Testis (tissue), 3 donors: Measurements from ENCODE around the gene CST6. TPM values are rescaled to one million over a fixed set of nuclear protein-coding genes. Genes with fewer than 3 reads are reported as not detected.

Source experiments
- DNase-seq: peaks from one replicate; pipeline ENCODE4 v3.0.0-alpha.2; 2019
- H3K27ac ChIP-seq, 2 donors: fragments of 200-600 bp; sonication (generic); one replicate each; pipeline ENCODE4 v1.5.1; 2019
- H3K27me3 ChIP-seq: fragments of 200-600 bp; sonication (generic); one replicate; pipeline ENCODE4 v1.5.1; 2019
- H3K36me3 ChIP-seq: fragments of 200-600 bp; sonication (generic); one replicate; pipeline ENCODE4 v1.5.1; 2017; ENCODE audit warnings: low read depth; ENCODE audit errors: missing control alignments
- H3K4me1 ChIP-seq: fragments of 200-600 bp; sonication (generic); one replicate; pipeline ENCODE4 v1.5.1; 2019
- H3K4me3 ChIP-seq, 2 donors: fragments of 200-600 bp; sonication (generic); one replicate each; pipeline ENCODE4 v1.5.1; 2017 to 2019
- H3K9me3 ChIP-seq: fragments of 200-600 bp; sonication (generic); one replicate; pipeline ENCODE4 v1.5.1; 2017
- CTCF ChIP-seq, 3 experiments: fragments of 450-650 bp in 2 of 3; fragments of 200-600 bp in 1 of 3; sonication (generic) in 1 of 3; IDR thresholded peaks; one replicate each; pipeline ENCODE4 v1.5.1; 2016 to 2019; ENCODE audit warnings: antibody characterized with exemption in 3 of 3, mild to moderate bottlenecking in 2 of 3, moderate library complexity in 1 of 3
- POLR2A ChIP-seq: fragments of 450-650 bp; IDR thresholded peaks from one replicate; pipeline ENCODE4 v1.6.1; 2017; ENCODE audit warnings: antibody characterized with exemption, mild to moderate bottlenecking, moderate library complexity
- WGBS, 2 donors: methylation state at CpG; one replicate each; pipeline ENCODE4 v1.1.5; 2018; 5-methylcytosine and 5-hydroxymethylcytosine counted together
- intact Hi-C: fragments of 100-400 bp; cut with DNase I; formaldehyde crosslinking; loops from one replicate; pipeline ENCODE4 v1.15.1; 2023; ENCODE audit warnings: low total_unique reads
- polyA plus RNA-seq: library from polyadenylated mRNA; stranded (reverse); fragments of 350-450 nt; fragmentation: Illumina TruSeq; extraction: RNeasy Lipid Tissue Mini Kit (QIAGEN cat#74804); gene quantifications from one replicate; pipeline ENCODE4 v1.2.3, GENCODE V29; 2014; ENCODE audit warnings: low read depth, low replicate concordance; ENCODE audit not compliant: insufficient read depth
- total RNA-seq, 2 donors: library from RNA; depleted of rRNA; stranded (reverse); fragments of >200 nt; gene quantifications; one replicate each; pipeline ENCODE4 v1.2.3, GENCODE V29; 2016

CST6 gene
- total and polyA plus RNA-seq, 3 donors from 2014 or later: 3.0 to 11.9 (median 6.6) TPM

DNA sequence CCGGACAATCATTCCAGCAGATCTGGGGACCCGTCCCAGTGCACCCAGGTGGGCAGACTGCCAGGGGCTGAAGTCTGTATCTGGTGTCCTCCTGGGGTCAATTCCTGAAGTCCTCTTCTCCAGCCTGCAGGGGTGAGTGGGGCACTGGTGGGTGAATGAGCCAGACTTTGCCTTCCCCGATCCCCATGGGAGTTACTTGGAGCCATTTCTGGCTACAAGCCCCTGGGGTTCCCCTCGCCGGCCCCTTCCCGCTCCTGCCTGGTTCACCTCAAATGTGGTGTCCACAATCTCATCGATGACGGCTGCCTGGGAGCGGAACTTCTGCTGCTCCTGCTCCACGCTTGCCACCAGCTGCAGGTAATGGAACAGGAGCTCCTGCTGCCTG is 5.0 kb downstream of the CST6 start:
- H3K4me3 ChIP-seq: no peak overlapping the region
- H3K27me3 ChIP-seq: no peaks in the 10 kb centered on the region
- H3K9me3 ChIP-seq: no peaks in the 10 kb centered on the region
- intact Hi-C loops: no loop called here
- H3K36me3 ChIP-seq: no peaks in the 10 kb centered on the region
- H3K4me1 ChIP-seq: no peaks in the 10 kb centered on the region
- H3K27ac ChIP-seq: no peak overlapping the region
- WGBS, 2 donors: 83 to 89% methylated on average over 1 to 9 of the region's 10 CpGs
- DNase-seq: no peak
- TF ChIP-seq CTCF (IDR thresholded peaks at IDR 0.05) (no peak), POLR2A (no peak)

DNA sequence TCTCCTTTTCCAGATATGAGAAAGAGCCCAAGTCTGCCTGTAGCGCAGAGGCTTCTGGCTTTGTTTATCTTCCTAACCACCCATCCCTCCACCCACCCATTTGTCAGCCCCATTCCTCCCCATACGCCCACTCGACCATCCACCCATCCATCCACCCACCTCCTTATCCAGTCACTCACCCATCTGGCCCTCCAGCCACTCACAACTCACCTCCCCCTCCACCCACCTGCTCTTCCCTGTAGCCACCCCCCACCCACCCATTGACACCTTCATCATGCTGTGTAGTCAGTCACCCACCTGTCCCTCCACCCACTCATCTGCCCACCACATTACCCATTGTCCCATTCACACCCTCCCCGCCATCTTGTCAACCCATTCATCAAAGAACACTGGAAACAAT is 5.5 kb downstream of the CST6 start:
- whole genome bisulfite sequencing, 2 donors: 72 to 81% methylated on average over 4 of the region's 4 CpGs
- no peak overlapping the region for H3K4me3 ChIP-seq
- H3K36me3 ChIP-seq: no peaks in the 10 kb centered on the region
- DNase-seq: no peak
- H3K9me3 ChIP-seq: no peaks in the 10 kb centered on the region
- no peaks in the 10 kb centered on the region for H3K27me3 ChIP-seq
- H3K4me1 ChIP-seq: peaks cover 1% of the 10 kb centered on the region
- TF ChIP-seq POLR2A (no peak), CTCF (IDR thresholded peaks at IDR 0.05) (no peak)
- intact Hi-C loops: no loop called here
- H3K27ac ChIP-seq: no peak overlapping the region

- intact Hi-C loops: no loop called here
- no peaks in the 10 kb centered on the region for H3K27me3 ChIP-seq
- WGBS, 2 donors: 57 to 67% methylated on average over 8 of the region's 8 CpGs
- DNase-seq: no peak
- H3K4me1 ChIP-seq: peaks cover 6% of the 10 kb centered on the region
- no peak for TF ChIP-seq CTCF (IDR thresholded peaks at IDR 0.05)
- TF ChIP-seq POLR2A: no peak
- no peaks in the 10 kb centered on the region for H3K36me3 ChIP-seq
- no peak overlapping the region for H3K27ac ChIP-seq
- no peaks in the 10 kb centered on the region for H3K9me3 ChIP-seq
- no peak overlapping the region for H3K4me3 ChIP-seq
Measured at GRCh38 chr11:66020212-66020611, 8.4 kb downstream of the CST6 start.

GRCh38 chr11:66020618-66021357 is 9.0 kb downstream of the CST6 start:
- H3K4me1 ChIP-seq: peaks cover 6% of the 10 kb centered on the region
- H3K4me3 ChIP-seq: no peak overlapping the region
- H3K27ac ChIP-seq: no peak overlapping the region
- intact Hi-C loops: no loop called here
- H3K36me3 ChIP-seq: no peaks in the 10 kb centered on the region
- no peak for DNase-seq
- no peak for TF ChIP-seq POLR2A
- TF ChIP-seq CTCF (IDR thresholded peaks at IDR 0.05): no peak
- 87 to 92% methylated on average over 18 to 25 of the region's 25 CpGs for WGBS, 2 donors
- no peaks in the 10 kb centered on the region for H3K27me3 ChIP-seq
- H3K9me3 ChIP-seq: no peaks in the 10 kb centered on the region
